ENCODE measurements around the gene LMAN2L. TPM values are rescaled to one million over a fixed set of nuclear protein-coding genes. Genes with fewer than 3 reads are reported as not detected.
A peak's percentile ranks its signal among the peaks of the same experiment; 100 is the strongest.

Gene LMAN2L
- total RNA-seq, 4 donors from 2014 or later, result 11.9 to 18.3 (median 16.4) TPM

DNA sequence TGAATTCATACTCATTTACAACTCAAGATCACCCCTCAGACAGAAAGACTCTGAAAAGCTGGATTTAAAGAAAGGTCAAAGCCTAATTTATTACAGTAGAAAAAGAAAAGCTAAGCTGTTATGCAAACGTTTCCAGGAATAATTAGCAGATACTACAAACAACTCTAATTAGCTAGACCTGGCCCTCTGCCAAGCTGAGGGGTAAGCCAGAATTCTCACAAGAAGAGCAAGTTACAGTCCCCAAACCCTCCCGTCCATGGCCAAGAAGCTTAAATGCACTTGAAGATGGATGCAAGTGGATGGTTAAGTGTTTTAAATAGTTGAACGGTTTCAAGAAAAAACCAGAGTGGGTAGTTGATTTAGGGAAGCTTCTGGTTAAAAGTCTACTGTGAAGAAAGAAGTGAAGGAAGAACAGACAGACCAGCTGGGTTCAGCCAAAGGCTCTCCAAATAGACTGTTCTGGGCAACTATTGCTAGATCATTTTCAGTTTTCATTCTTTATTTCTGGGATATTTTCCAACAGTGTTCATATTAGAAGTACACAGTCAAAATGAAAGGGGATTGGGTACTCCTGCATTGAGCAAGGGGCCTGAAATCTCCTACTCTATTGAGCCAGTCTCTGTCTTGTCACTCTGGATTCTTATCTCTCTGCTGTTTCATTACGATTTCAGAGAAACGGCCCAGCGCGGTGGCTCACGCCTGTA, 4.8 kb downstream of the LMAN2L start:
- H3K9me3 ChIP-seq, result no peaks in the 10 kb centered on the region
- H3K27me3 ChIP-seq, result no peaks in the 10 kb centered on the region
- H3K4me3 ChIP-seq, result no peak overlapping the region
- WGBS, result 74% methylated on average over 8 of the region's 8 CpGs
- H3K4me1 ChIP-seq, result peaks cover 31% of the 10 kb centered on the region
- H3K27ac ChIP-seq, result no peak overlapping the region
- H3K36me3 ChIP-seq, result peaks cover 58% of the 10 kb centered on the region
- no peak for TF ChIP-seq POLR2A (IDR thresholded peaks at IDR 0.05)
- TF ChIP-seq, protein P1, sequence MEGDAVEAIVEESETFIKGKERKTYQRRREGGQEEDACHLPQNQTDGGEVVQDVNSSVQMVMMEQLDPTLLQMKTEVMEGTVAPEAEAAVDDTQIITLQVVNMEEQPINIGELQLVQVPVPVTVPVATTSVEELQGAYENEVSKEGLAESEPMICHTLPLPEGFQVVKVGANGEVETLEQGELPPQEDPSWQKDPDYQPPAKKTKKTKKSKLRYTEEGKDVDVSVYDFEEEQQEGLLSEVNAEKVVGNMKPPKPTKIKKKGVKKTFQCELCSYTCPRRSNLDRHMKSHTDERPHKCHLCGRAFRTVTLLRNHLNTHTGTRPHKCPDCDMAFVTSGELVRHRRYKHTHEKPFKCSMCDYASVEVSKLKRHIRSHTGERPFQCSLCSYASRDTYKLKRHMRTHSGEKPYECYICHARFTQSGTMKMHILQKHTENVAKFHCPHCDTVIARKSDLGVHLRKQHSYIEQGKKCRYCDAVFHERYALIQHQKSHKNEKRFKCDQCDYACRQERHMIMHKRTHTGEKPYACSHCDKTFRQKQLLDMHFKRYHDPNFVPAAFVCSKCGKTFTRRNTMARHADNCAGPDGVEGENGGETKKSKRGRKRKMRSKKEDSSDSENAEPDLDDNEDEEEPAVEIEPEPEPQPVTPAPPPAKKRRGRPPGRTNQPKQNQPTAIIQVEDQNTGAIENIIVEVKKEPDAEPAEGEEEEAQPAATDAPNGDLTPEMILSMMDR (IDR thresholded peaks at IDR 0.05), result no peak
- TF ChIP-seq POLR2AphosphoS5 (IDR thresholded peaks at IDR 0.05), result no peak
- TF ChIP-seq EP300 (IDR thresholded peaks at IDR 0.05), result no peak
- peak in 1 of 2 donors; percentile 58 for DNase-seq (ENCODE audit: low spot score in 2 of 2)

DNA sequence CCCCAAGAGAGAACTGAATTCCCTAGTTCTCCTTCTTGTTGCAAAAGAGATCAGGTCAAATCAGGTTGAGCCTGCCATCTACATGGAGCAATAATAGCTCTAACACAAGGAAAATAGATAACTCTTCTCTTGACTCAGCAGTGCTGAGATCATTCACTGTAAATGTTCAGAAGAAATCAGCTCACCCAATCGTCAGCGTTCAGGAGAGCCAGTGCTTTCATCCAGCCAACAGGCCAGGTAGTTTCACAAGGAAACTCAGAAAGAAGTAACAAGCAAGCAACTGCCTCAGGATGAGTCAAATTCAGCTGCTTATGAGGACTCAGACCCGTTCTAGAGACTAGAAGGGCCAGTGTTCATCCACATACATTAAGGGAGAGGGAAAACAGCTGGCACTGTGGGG, 5.9 kb downstream of the LMAN2L start:
- H3K27ac ChIP-seq, result no peak overlapping the region
- H3K9me3 ChIP-seq, result no peaks in the 10 kb centered on the region
- H3K4me1 ChIP-seq, result peaks cover 27% of the 10 kb centered on the region
- TF ChIP-seq POLR2AphosphoS5 (IDR thresholded peaks at IDR 0.05), result no peak
- no peak for TF ChIP-seq POLR2A (IDR thresholded peaks at IDR 0.05)
- no peak for TF ChIP-seq EP300 (IDR thresholded peaks at IDR 0.05)
- TF ChIP-seq, protein P1 (IDR thresholded peaks at IDR 0.05), result no peak
- no peak overlapping the region for H3K4me3 ChIP-seq
- 84% methylated on average over 3 of the region's 3 CpGs for WGBS
- no peaks in the 10 kb centered on the region for H3K27me3 ChIP-seq
- no peak for DNase-seq (ENCODE audit: low spot score in 2 of 2)
- H3K36me3 ChIP-seq, result peaks cover 67% of the 10 kb centered on the region

DNA sequence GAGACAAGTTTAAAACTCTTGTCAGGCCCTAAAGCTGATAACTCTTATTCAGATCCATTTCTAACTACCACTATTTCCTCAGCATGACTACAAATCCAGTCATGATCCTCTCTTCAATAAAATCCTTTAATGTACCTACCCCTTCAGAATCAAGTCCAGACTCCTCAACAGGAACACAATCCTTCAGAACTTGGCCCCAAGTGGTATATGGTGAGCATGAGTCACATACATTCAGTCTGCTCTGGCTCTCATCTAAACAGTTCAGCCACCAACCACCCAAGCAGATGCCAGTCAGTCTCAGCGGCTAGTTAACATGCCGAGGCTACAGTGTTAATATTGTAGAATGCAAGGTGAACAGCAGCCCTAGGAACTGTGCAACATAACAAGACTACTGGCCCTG, 9.7 kb downstream of the LMAN2L start:
- no peak overlapping the region for H3K4me3 ChIP-seq
- H3K36me3 ChIP-seq, result peaks cover 82% of the 10 kb centered on the region
- no peak for DNase-seq (ENCODE audit: low spot score in 2 of 2)
- H3K9me3 ChIP-seq, result no peaks in the 10 kb centered on the region
- no peak overlapping the region for H3K27ac ChIP-seq
- peaks cover 10% of the 10 kb centered on the region for H3K4me1 ChIP-seq
- 94% methylated on average over 2 of the region's 2 CpGs for WGBS
- H3K27me3 ChIP-seq, result no peaks in the 10 kb centered on the region
- no peak for TF ChIP-seq POLR2AphosphoS5 (IDR thresholded peaks at IDR 0.05)
- TF ChIP-seq, protein P1 (IDR thresholded peaks at IDR 0.05), result no peak
- TF ChIP-seq POLR2A (IDR thresholded peaks at IDR 0.05), result no peak
- TF ChIP-seq EP300 (IDR thresholded peaks at IDR 0.05), result no peak

DNA sequence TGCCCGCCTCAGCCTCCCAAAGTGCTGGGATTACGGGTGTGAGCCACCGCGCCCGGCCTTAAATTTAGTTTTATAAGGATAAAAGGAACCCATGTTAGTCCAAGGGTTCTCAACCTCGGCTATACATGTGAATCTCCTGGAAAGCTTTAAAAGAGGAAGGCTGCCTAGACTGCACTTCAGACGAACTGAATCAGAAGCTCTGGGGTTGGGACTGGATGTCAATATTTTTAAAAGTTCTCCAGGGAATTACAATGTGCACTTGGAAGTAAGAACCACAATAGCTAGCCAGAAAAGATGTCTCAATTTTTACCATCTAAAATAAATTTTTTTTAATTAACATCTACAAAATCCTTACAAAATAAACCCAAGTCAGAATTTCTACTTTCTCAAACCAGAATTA, 10.1 kb downstream of the LMAN2L start:
- peaks cover 79% of the 10 kb centered on the region for H3K36me3 ChIP-seq
- no peak overlapping the region for H3K27ac ChIP-seq
- peaks cover 7% of the 10 kb centered on the region for H3K4me1 ChIP-seq
- H3K27me3 ChIP-seq, result no peaks in the 10 kb centered on the region
- H3K9me3 ChIP-seq, result no peaks in the 10 kb centered on the region
- DNase-seq (ENCODE audit: low spot score in 2 of 2), result no peak
- no peak for TF ChIP-seq POLR2AphosphoS5 (IDR thresholded peaks at IDR 0.05)
- TF ChIP-seq EP300 (IDR thresholded peaks at IDR 0.05), result no peak
- TF ChIP-seq POLR2A (IDR thresholded peaks at IDR 0.05), result no peak
- TF ChIP-seq, protein P1 (IDR thresholded peaks at IDR 0.05), result no peak
- 90% methylated on average over 7 of the region's 7 CpGs for WGBS
- no peak overlapping the region for H3K4me3 ChIP-seq

DNA sequence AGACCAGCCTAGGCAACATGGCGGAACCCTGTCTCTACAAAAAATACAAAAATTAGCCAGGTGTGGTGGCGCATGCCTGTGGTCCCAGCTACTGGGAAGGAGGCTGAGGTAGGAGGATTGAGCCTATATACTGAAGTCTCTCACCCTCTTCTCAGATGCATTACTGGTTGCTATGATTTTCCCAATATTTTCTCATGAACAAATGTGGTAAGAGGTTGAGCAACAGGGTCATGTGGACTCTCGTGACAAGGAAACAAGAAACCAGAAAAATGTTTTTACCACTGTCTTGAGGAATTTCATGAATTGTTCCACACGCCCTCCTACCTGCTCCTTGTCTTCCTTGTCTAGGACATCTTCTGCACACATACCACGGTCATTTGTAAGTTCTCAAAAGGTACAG, 12.4 kb downstream of the LMAN2L start:
- WGBS, result 88% methylated on average over 5 of the region's 5 CpGs
- Histone ChIP-seq H3K4me3 (no peak overlapping the region), H3K27ac (no peak overlapping the region), H3K9me3 (no peaks in the 10 kb centered on the region), H3K36me3 (peaks cover 73% of the 10 kb centered on the region), H3K4me1 (peaks cover 6% of the 10 kb centered on the region), H3K27me3 (no peaks in the 10 kb centered on the region)
- TF ChIP-seq POLR2A (IDR thresholded peaks at IDR 0.05), result no peak
- no peak for TF ChIP-seq POLR2AphosphoS5 (IDR thresholded peaks at IDR 0.05)
- no peak for TF ChIP-seq EP300 (IDR thresholded peaks at IDR 0.05)
- TF ChIP-seq, protein P1 (IDR thresholded peaks at IDR 0.05), result no peak
- DNase-seq (ENCODE audit: low spot score in 2 of 2), result no peak

Measured in suprapubic skin (tissue), 4 donors.